GM12878 (cell line): Measurements from ENCODE around the gene SLC25A39. TPM values are rescaled to one million over a fixed set of nuclear protein-coding genes. Genes with fewer than 3 reads are reported as not detected.

ENCODE experiments used
- ATAC-seq: fragments of 200-7000 bp; cut with Tn5 transposase; 3 replicates; pipeline ENCODE4 v1.9.1; 2020; ENCODE audit warnings: mild to moderate bottlenecking, moderate library complexity
- BruUV-seq: library from RNA; stranded (reverse); fragments of 400-500 nt; replicated peaks from 2 replicates; lab custom pipeline; 2021; lab: Mats Ljungman, UMichigan
- CTCF ChIA-PET: fragments of 300-600 bp; sonication (Branson Sonifier 250); formaldehyde crosslinking; extraction: SDS; loops from one replicate; lab custom pipeline; 2021; ENCODE audit warnings: inconsistent platforms; lab: Yijun Ruan, JAX
- POLR2A ChIA-PET: fragments of 350-600 bp; formaldehyde crosslinking; extraction: SDS; loops from one replicate; lab custom pipeline; 2021; ENCODE audit warnings: inconsistent platforms; lab: Charles Lee
- RAD21 ChIA-PET: fragments of 300-600 bp; sonication (Branson Sonifier 250); formaldehyde crosslinking; loops from one replicate; lab custom pipeline; 2023; ENCODE audit warnings: antibody characterized with exemption; ENCODE audit not compliant: unreplicated experiment; lab: Charles Lee
- SMC1A ChIA-PET: fragments of 300-600 bp; sonication (Branson Sonifier 250); formaldehyde crosslinking; loops from one replicate; lab custom pipeline; 2023; ENCODE audit not compliant: unreplicated experiment, uncharacterized antibody; lab: Charles Lee
- DNase-seq: peaks from one replicate; pipeline ENCODE4 v3.0.0-alpha.2; 2011; ENCODE audit warnings: low read depth, low spot score
- FAIRE-seq: peaks from 3 replicates; lab custom pipeline; 2011; peaks lifted over from hg19 to GRCh38; lab: Jason Lieb, UNC
- H2AFZ ChIP-seq: 2 replicates; pipeline ENCODE4 v1.6.0; 2011; ENCODE audit warnings: low read depth, low read length, control low read depth; ENCODE audit not compliant: control insufficient read depth
- H3K27ac ChIP-seq: 2 replicates; pipeline ENCODE4 v1.5.1; 2011; ENCODE audit warnings: control low read depth; ENCODE audit not compliant: control insufficient read depth, insufficient read depth
- H3K27me3 ChIP-seq, 2 experiments: replicated peaks in 1 of 2; 2 replicates each; pipeline versions ENCODE4 v1.6.0 to v1.6.1; 2011; ENCODE audit warnings: low read length in 1 of 2; ENCODE audit not compliant: control insufficient read depth in 2 of 2, insufficient read depth in 2 of 2
- H3K36me3 ChIP-seq, 2 experiments: 2 replicates each; pipeline ENCODE4 v1.5.1; 2011; ENCODE audit warnings: low read length in 1 of 2; ENCODE audit not compliant: control insufficient read depth in 2 of 2, insufficient read depth in 2 of 2
- H3K4me1 ChIP-seq: 2 replicates; pipeline ENCODE4 v1.6.1; 2011; ENCODE audit warnings: mild to moderate bottlenecking, low read length, moderate library complexity, mixed read lengths; ENCODE audit not compliant: control insufficient read depth, insufficient read depth
- H3K4me2 ChIP-seq: 2 replicates; pipeline ENCODE4 v1.6.0; 2011; ENCODE audit warnings: control low read depth; ENCODE audit not compliant: control insufficient read depth, insufficient read depth
- H3K4me3 ChIP-seq: fragments of 200-600 bp; sonication (generic); 2 replicates; pipeline ENCODE4 v1.5.1; 2016
- H3K79me2 ChIP-seq: 2 replicates; pipeline ENCODE4 v1.6.0; 2011; ENCODE audit warnings: low read length; ENCODE audit not compliant: control insufficient read depth, insufficient read depth
- H3K9ac ChIP-seq: 2 replicates; pipeline ENCODE4 v1.8.0; 2011; ENCODE audit warnings: low read length, control low read depth, mixed read lengths; ENCODE audit not compliant: control insufficient read depth, insufficient read depth
- H3K9me3 ChIP-seq: replicated peaks from 3 replicates; pipeline ENCODE4 v1.5.1; 2011; ENCODE audit warnings: mild to moderate bottlenecking, low read length; ENCODE audit not compliant: control insufficient read depth, insufficient read depth
- H4K20me1 ChIP-seq: 2 replicates; pipeline ENCODE4 v1.6.0; 2011; ENCODE audit not compliant: control insufficient read depth, insufficient read depth
- HDAC2 ChIP-seq: fragments of 200-600 bp; sonication (generic); IDR thresholded peaks from 2 replicates; pipeline ENCODE4 v1.6.1; 2017
- RUNX3 ChIP-seq: IDR thresholded peaks from 2 replicates; pipeline ENCODE4 v1.6.1; 2012; ENCODE audit warnings: low read length, inconsistent platforms
- SMAD5 ChIP-seq: IDR thresholded peaks from 2 replicates; pipeline ENCODE4 v1.6.1; 2016; ENCODE audit warnings: antibody characterized with exemption, low read depth
- TCF7 ChIP-seq: IDR thresholded peaks from 2 replicates; pipeline ENCODE4 v1.6.1; 2014; ENCODE audit warnings: antibody characterized with exemption, borderline replicate concordance
- WGBS: methylation state at CpG from one replicate; pipeline ENCODE4 v1.1.6; 2016; ENCODE audit warnings: low lambda C conversion rate; ENCODE audit not compliant: insufficient replicate concordance, insufficient coverage; ENCODE audit errors: missing lambda C conversion rate; 5-methylcytosine and 5-hydroxymethylcytosine counted together
- in situ Hi-C: fragments of 300-500 bp; cut with MboI; formaldehyde crosslinking; loops from 9 replicates; pipeline ENCODE4 v1.14.3; 2018; ENCODE audit warnings: mixed read lengths
- intact Hi-C: fragments of 100-400 bp; cut with micrococcal nuclease; formaldehyde crosslinking; loops from one replicate; pipeline ENCODE4 v1.14.2; 2022; ENCODE audit not compliant: unreplicated experiment
- polyA plus RNA-seq, 11 experiments: library from polyadenylated mRNA; depleted of rRNA in 4 of 11; unstranded in 6 of 11; stranded (reverse) in 5 of 11; fragments of >200 nt; fragmentation: Nextera tagmentation in 4 of 11; fragmentation: Illumina TruSeq in 1 of 11; extraction: Ambion mirVana in 4 of 11; extraction: Trizol in 1 of 11; gene quantifications; 1 replicate in 1 of 11; 2 replicates in 10 of 11; pipeline versions ENCODE4 v1.2.1 to v1.2.3, GENCODE V29; 2011 to 2016; ENCODE audit warnings: inconsistent platforms in 2 of 11, missing spikeins in 2 of 11, low read depth in 1 of 11
- total RNA-seq, 4 experiments: library from RNA; depleted of rRNA in 3 of 4; stranded (reverse); fragments of >200 nt in 3 of 4; fragmentation: Illumina TruSeq in 1 of 4; extraction: Trizol in 1 of 4; gene quantifications; 2 replicates each; pipeline versions ENCODE4 v1.2.1 to v1.2.3, GENCODE V29; 2013 to 2021
- TF ChIP-seq, protein P1 (sequence below): fragments of 450-650 bp; IDR thresholded peaks from 2 replicates; pipeline ENCODE4 v1.6.1; 2017; ENCODE audit warnings: low read depth, mild to moderate bottlenecking, moderate library complexity
- TF ChIP-seq, protein P2 (sequence below): IDR thresholded peaks from 2 replicates; pipeline ENCODE4 v1.6.1; 2012; ENCODE audit warnings: low read depth, low read length, improper control_type of control experiment

Gene SLC25A39
- total and polyA plus RNA-seq, 10 of the 15 experiments (the other 5 are each of a cell fraction or from before 2014, with no cell fraction given) = 3.5 to 270 (median 150) TPM

DNA sequence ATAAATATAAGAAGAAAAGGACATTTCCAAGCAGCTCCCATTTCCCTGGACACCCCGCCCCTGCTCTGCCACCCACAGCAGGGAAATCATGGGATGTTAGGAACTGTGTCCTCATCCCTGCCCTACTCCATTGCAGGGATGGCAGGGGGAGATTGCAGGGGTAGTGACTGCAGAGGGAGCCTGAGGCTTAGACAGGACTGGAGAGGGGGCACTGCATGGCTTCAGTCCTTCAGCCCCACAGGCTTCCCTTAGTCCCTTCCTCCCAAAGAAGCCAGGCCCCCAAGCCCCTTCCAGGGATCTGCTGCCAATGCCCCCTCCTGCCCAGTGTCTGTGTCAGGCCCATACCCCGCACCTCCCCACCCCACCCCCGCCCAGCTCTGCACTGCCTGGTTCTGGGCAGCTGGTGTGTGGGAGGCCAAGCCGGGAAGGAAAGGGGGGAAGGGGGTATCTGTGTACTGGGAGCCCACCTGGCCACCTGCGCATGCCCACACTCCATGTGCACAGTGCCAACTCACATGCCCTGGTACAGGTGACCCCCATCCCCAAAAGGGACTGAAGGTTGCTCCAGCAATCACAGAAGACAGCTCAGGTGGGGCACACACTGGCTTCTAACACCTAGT, 13.0 kb downstream of the SLC25A39 start:
- ChIA-PET SMC1A (interaction anchor here (0.6 kb wide), 1 partner anchor 27 kb away, joined by 3 read pairs; no protein-coding TSS in a partner anchor), CTCF (no interaction called here), RAD21 (no interaction called here), POLR2A (no interaction called here)
- H3K4me3 ChIP-seq = no peak overlapping the region
- H3K9ac ChIP-seq = no peak overlapping the region
- no peak overlapping the region for H3K27ac ChIP-seq
- peaks cover 12% of the 10 kb centered on the region for H3K4me1 ChIP-seq
- H4K20me1 ChIP-seq = 0 out of 2 replicates have a peak, but pooled peaks cover 2% of the 10 kb centered on the region
- no peaks in the 10 kb centered on the region for H3K36me3 ChIP-seq
- FAIRE-seq = no peak
- no peak overlapping the region for H2AFZ ChIP-seq
- intact Hi-C loops (no loop called here), in situ Hi-C loops (no loop called here)
- TF ChIP-seq, protein P1, sequence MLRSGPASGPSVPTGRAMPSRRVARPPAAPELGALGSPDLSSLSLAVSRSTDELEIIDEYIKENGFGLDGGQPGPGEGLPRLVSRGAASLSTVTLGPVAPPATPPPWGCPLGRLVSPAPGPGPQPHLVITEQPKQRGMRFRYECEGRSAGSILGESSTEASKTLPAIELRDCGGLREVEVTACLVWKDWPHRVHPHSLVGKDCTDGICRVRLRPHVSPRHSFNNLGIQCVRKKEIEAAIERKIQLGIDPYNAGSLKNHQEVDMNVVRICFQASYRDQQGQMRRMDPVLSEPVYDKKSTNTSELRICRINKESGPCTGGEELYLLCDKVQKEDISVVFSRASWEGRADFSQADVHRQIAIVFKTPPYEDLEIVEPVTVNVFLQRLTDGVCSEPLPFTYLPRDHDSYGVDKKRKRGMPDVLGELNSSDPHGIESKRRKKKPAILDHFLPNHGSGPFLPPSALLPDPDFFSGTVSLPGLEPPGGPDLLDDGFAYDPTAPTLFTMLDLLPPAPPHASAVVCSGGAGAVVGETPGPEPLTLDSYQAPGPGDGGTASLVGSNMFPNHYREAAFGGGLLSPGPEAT = no peak
- TF ChIP-seq, protein P2, sequence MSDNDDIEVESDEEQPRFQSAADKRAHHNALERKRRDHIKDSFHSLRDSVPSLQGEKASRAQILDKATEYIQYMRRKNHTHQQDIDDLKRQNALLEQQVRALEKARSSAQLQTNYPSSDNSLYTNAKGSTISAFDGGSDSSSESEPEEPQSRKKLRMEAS = no peak
- no peak for TF ChIP-seq HDAC2
- TF ChIP-seq SMAD5 = no peak
- TF ChIP-seq RUNX3 = no peak
- TF ChIP-seq TCF7 = no peak
- ATAC-seq = no peak
- H3K79me2 ChIP-seq = no peaks in the 10 kb centered on the region
- no peaks in the 10 kb centered on the region for H3K9me3 ChIP-seq
- BruUV-seq = no TSS peak
- 25% methylated on average over 4 of the region's 5 CpGs for WGBS
- no peak overlapping the region for H3K4me2 ChIP-seq
- H3K27me3 ChIP-seq = peaks cover 11 to 21% of the 10 kb centered on the region in 2 experiments
- no peak for DNase-seq
